ENCODE measurements around the gene FASLG.
A peak's percentile ranks its signal among the peaks of the same experiment; 100 is the strongest.
"Not testable (repeated sequence)": the region's sequence is repeated elsewhere in the genome, so short reads cannot be mapped to it uniquely, and the experiment has no call there.

The FASLG gene

DNA sequence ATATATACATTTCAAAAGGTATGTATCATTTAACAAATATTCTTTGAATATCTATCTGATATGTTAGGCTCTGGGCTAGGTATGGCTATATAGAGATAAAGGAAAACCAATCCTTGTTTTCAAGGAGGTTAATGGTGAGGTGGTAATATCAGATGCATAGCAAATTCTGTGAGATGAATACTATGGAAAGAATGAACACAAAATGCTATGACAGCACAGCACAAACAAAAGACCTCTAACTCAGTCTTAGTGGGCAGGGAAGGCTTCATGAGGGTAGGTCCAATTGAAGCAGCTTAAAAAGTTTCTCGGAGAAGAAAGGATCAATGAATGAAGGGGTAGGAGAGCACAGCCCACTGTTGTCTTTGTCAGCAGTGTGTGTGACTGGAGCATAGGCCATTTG, 27.2 kb downstream of the FASLG start:
- DNase-seq: no peak

DNA sequence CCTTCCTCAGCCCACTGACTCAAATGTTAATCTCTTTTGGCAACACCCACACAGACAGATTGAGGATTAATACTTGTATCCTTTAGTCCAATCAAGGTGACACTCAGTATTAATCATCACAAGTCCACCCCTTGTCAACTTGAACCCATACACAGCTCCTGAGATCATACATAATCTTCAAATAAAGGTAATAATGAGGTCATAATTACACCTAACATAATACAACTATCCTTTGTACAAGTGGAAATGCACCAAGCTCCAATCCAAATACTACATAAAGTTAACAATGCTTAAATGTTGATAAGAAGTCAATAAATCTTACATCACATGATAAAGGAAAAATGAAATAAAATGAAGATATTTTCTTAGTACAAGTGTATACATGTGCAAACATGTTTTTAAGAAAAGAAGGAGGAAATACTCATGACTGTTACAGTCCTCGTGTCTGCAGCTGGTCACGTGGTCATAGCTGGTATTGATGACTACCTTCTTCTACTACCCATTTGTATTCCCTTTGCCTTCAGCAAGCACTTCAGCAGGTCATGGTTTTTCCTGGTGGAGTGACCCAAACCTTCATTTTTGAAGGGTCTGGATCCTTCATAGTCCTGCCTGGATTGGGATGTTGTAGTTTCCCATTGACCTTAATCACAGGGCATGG, 29.7 kb downstream of the FASLG start:
- not testable (repeated sequence) for DNase-seq

DNA sequence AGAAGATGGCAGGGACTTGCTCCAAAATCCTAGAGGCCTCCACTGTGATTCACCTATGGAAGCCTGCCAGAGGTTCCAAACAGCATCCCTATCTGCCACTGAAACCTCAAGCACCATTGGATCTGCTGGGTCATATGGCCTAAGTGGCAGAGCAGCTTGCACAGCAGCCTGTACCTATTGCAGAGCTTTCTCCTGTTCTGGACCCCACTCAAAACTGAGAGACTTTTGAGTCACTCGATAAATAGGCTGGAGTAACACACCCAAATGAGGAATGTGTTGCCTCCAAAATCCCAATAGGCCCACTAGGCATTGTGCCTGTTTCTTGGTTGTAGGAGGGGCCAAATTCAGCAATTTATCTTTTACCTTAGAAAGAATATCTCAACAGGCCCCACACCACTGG, 32.0 kb downstream of the FASLG start:
- DNase-seq: not testable (repeated sequence)

DNA sequence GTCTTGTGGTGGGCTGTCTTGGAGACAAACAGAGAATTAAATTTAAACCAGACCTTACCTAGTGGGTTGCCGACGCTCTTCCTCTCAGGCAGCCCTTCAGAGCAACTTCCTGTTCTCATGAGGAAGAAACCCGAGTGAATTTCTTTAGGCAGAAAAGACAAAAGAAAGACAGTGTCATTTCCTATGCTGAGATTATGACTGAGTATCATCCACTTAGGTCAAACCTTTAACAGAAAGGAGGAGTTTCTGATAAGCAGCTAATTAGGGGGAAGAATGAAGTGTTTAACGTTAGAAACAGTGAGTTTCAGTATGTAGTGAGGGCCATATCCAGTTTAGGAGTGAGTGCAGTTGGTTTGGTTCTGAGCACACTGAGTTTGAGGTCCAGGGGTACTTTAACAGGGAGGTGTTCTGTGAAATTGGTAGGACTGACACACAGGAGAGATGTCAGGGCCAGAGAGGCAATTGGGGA, 38.7 kb downstream of the FASLG start:
- peak; percentile 29 for DNase-seq

DNA sequence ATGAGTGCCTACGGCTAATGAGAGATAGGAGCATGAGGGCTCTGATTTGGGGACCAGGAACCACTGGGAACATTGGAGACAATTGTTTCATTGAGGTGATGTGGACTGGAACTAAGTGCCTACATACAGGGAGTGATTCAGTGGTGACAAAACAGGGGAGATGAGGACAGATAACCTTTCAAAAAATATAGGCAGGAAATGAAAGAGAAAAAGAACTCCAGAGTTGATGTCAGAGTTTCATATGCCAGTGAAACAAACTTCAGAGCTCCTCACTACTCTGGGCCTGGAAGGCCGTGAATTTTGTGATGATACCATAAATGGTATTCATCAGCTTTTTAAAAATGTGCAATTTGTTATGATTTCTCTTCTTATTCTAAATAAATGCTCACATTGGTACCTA, 39.3 kb downstream of the FASLG start:
- no peak for DNase-seq

DNA sequence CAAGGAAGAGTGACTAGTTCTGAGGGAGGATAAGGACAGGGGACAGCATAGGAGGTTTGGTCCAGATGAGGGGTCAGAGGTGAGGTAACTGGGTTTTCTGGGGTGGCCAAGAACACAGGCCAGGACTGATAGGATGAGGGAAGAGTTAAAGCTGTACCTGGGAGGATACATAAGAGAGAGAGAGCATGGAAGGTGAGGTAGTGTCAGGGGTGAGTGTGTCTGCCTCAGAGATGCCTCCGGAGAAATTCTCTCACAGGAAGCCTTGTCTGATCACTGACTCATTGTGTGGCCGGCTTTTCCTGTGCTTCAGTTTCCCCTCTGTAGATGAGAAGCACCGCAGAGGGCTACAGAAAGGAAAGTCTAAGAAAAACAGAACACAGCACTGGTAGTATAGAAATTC, 40.2 kb downstream of the FASLG start:
- peak; percentile 72 for DNase-seq

DNA sequence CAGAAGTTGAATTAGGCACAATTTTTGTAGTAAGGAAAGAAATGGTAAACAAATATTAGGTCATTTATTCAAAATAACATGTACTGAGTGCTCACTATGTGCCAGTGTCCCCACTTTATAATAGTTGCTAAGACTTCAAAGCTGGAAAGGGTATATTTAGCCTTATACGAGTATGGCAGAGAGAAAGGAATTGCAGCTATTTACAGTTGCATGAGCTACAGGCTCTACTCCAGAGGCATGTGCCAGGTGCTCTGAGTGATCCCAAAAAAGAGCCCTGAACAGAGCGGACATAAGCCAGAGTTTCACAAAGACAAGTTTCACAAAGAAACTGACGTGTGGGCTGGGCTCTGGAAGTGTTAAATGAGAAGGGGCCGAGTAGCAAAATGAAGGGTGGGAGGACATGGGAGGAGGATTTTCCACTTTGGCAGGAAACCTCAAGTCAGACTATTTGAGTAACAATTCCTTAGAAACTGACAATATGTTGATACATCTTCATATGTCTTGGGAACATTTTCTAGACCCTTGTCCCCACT, 40.9 kb downstream of the FASLG start:
- DNase-seq: no peak

DNA sequence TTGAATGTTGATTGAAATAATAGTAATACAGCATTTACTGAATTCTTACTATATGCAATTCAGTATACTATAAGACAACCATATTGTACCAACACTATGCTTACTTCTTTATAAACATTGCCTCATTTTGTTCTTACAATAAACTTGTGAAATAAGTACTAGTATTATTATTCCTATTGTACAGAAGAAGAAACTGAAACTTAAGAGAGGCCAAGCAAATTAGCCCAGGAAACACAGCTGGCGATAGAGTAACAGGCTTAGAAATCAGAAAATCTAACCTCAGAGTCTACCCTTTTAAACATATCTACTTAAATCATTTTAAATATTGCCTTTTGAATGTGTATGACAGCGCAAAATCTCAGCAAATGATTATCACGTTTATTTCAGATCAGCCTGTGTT, 41.7 kb downstream of the FASLG start:
- no peak for DNase-seq

DNA sequence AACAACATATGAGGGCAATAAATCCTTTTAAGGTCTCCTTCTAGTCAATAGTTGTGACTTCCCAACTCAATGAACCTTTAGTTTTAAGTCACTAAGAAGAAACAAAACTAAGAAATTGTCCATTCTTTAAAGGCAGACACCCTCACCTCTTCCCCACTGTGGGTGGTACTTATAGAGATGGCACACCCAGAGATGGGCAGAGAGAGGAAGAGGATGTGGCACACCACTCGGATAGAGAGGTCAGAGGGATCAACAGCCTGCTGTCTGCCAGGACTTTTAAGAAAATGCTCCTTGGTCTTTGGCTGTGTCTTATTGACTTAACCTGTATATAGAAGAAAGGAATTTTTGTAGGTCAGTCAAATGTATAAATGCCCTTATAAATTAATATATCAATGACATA, 45.1 kb downstream of the FASLG start:
- DNase-seq: no peak

DNA sequence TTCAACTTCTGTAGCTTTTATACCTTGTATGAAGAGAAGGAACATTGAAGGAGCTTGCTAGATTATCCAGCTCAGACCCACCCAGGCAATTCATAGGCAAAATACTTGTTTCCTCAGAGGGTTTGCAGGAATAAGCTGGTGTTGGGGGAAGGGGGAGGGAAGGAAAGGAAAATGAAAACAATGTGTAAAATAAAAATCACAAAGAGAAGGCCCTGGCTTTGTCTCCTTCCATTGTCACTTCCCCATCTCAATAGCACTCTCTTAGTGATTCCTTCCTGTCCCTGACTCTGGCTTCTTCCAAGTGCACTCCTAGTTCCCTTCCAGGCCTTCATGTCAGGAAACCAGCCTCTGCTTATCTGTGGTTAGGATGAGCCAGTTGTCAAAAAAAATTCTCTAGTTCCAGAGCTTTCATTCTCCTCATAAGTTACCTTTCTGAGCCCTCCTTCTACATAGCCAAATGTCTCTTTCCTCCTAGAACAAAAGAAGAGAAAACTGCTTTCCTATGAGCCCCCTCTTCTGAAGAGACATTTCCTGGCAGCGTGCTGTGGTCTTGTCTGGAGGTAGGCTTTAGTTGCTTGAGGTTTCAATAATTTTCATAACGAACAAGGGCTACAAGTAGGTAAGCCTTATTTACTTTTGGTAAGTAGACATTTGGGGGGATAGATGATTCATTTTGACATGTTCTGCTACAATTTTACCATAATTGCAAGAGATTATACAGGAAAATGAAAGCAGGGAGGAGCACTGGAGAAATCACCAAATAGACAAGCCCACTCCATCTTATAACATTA, 45.7 kb downstream of the FASLG start:
- no peak for DNase-seq

DNA sequence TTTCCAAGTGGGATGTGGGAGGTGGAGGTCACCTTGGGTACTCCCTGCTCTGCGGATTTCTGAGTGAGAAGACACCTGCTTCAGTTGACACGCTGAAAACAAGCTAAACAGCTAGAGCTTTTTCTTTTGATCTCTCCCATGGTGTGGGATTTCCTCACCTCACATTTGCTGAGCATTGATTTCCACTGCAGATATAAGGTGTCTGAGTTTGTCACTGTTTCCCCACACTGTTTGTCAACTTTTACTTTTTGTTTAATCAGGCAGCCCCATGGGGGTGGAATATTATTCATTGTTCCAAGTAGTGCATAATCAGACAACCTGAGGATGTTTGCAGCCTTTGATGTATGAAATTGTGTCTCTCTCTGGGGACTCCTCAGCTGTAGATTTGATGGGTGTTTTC, 49.5 kb downstream of the FASLG start:
- DNase-seq: no peak

DNA sequence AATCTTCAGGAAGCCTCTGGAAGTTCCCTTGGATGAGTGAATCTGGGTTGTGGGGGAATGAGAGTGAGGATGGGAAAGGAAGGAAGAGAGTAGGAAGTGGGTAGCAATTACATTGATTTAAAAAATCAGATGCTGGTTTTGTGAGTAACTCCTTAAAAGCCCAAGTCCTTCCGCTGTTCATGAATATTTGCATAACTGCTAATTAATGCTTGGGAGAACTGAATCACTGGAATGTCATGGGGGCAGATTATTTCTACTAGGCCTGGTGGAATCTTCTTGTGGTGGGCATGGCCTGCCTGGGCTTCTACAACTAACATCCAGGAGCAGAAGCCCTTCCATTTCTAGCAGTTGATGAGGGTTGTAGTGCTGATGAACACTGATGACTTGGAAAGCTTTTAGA, 52.7 kb downstream of the FASLG start:
- DNase-seq: no peak

DNA sequence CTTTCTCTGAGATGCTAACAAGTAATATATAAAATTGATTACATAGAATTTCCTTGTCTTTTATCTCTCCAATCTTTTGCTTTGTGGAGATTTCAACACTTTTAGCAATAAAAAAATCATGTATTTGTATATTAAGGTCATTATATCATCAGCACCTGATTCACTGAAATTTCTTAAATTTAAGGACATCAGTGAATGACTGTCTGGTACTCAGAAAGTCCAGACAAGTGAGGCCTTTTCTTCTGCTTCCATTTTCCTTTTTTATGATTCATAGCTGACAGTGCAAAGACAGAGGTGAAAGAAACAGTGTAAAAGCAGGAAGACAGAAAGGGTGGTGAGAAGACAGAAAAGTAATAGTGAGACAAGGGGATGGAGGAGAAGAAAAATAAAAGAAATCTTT, 54.6 kb downstream of the FASLG start:
- DNase-seq: no peak
